ENCODE measurements around the gene ALK. TPM values are rescaled to one million over a fixed set of nuclear protein-coding genes. Genes with fewer than 3 reads are reported as not detected.

Gene ALK
- total RNA-seq, 4 donors from 2014 or later: 0.32 to 0.42 TPM; not detected in 2

- 71% methylated on average over 7 of the region's 7 CpGs for WGBS
- Histone ChIP-seq H3K4me3 (no peak overlapping the region), H3K4me1 (peaks cover 6% of the 10 kb centered on the region), H3K27ac (no peak overlapping the region), H3K36me3 (no peaks in the 10 kb centered on the region), H3K27me3 (peaks cover 13% of the 10 kb centered on the region), H3K9me3 (no peaks in the 10 kb centered on the region)
- peak in 1 of 2 donors; percentile 49 for DNase-seq (ENCODE audit: low spot score in 2 of 2)
- no peak for TF ChIP-seq EP300 (IDR thresholded peaks at IDR 0.05)
- TF ChIP-seq POLR2AphosphoS5 (IDR thresholded peaks at IDR 0.05): no peak
- no peak for TF ChIP-seq POLR2A (IDR thresholded peaks at IDR 0.05)
- peak in 1 of 2 donors; percentile 51 for TF ChIP-seq CTCF (IDR thresholded peaks at IDR 0.05)
These were observed 682.9 kb downstream of the ALK start for GRCh38 chr2:29238497-29238896.

- H3K9me3 ChIP-seq: no peaks in the 10 kb centered on the region
- peaks cover 13% of the 10 kb centered on the region for H3K27me3 ChIP-seq
- peak in 1 of 2 donors; percentile 43 for DNase-seq (ENCODE audit: low spot score in 2 of 2)
- no peak overlapping the region for H3K4me3 ChIP-seq
- no peak overlapping the region for H3K27ac ChIP-seq
- WGBS: 94% methylated on average over 5 of the region's 6 CpGs
- TF ChIP-seq POLR2AphosphoS5 (IDR thresholded peaks at IDR 0.05) (no peak), POLR2A (IDR thresholded peaks at IDR 0.05) (no peak), EP300 (IDR thresholded peaks at IDR 0.05) (no peak), CTCF (IDR thresholded peaks at IDR 0.05) (no peak)
- H3K4me1 ChIP-seq: peaks cover 6% of the 10 kb centered on the region
- no peaks in the 10 kb centered on the region for H3K36me3 ChIP-seq
These were observed 685.3 kb downstream of the ALK start for GRCh38 chr2:29236074-29236473.

GRCh38 chr2:29235411-29235810 lies 686.0 kb downstream of the ALK start:
- TF ChIP-seq POLR2A (IDR thresholded peaks at IDR 0.05) (no peak), EP300 (IDR thresholded peaks at IDR 0.05) (no peak), CTCF (IDR thresholded peaks at IDR 0.05) (no peak)
- H3K27me3 ChIP-seq: peaks cover 13% of the 10 kb centered on the region
- WGBS: 58% methylated on average over 3 of the region's 3 CpGs

GRCh38 chr2:29233428-29233827 lies 688.0 kb downstream of the ALK start:
- peaks cover 22% of the 10 kb centered on the region for H3K27me3 ChIP-seq
- WGBS: 42% methylated on average over 6 of the region's 6 CpGs
- H3K4me3 ChIP-seq: no peak overlapping the region
- no peaks in the 10 kb centered on the region for H3K36me3 ChIP-seq
- peaks cover 11% of the 10 kb centered on the region for H3K4me1 ChIP-seq
- H3K27ac ChIP-seq: peak overlapping the region; percentile 34
- no peak for TF ChIP-seq POLR2AphosphoS5 (IDR thresholded peaks at IDR 0.05)
- no peak for TF ChIP-seq EP300 (IDR thresholded peaks at IDR 0.05)
- TF ChIP-seq CTCF (IDR thresholded peaks at IDR 0.05): no peak
- TF ChIP-seq POLR2A (IDR thresholded peaks at IDR 0.05): no peak
- no peaks in the 10 kb centered on the region for H3K9me3 ChIP-seq
- peak in 1 of 2 donors; percentile 58 for DNase-seq (ENCODE audit: low spot score in 2 of 2)

More at GRCh38 chr2:29235411-29235810, 686.0 kb downstream of the ALK start:
- Histone ChIP-seq H3K9me3 (no peaks in the 10 kb centered on the region), H3K4me3 (no peak overlapping the region), H3K36me3 (no peaks in the 10 kb centered on the region), H3K4me1 (peaks cover 6% of the 10 kb centered on the region), H3K27ac (no peak overlapping the region)
- peak; percentile 38 to 43 for DNase-seq (ENCODE audit: low spot score in 2 of 2)

GRCh38 chr2:29232041-29232440 lies 689.3 kb downstream of the ALK start:
- H3K9me3 ChIP-seq: no peaks in the 10 kb centered on the region
- H3K4me1 ChIP-seq: peaks cover 18% of the 10 kb centered on the region
- 83% methylated on average over 14 of the region's 14 CpGs for WGBS
- no peak for DNase-seq (ENCODE audit: low spot score in 2 of 2)
- no peaks in the 10 kb centered on the region for H3K36me3 ChIP-seq
- no peak overlapping the region for H3K27ac ChIP-seq
- H3K4me3 ChIP-seq: no peak overlapping the region
- TF ChIP-seq POLR2A (IDR thresholded peaks at IDR 0.05): no peak
- no peak for TF ChIP-seq CTCF (IDR thresholded peaks at IDR 0.05)
- TF ChIP-seq POLR2AphosphoS5 (IDR thresholded peaks at IDR 0.05): no peak
- no peak for TF ChIP-seq EP300 (IDR thresholded peaks at IDR 0.05)
- peaks cover 31% of the 10 kb centered on the region for H3K27me3 ChIP-seq
